KMS-11 (cell line): ENCODE measurements around the gene KCND3.

ENCODE experiments used
- H2AFZ ChIP-seq: fragments of 200-600 bp; sonication (generic); 2 replicates; pipeline ENCODE4 v1.6.1; 2016; ENCODE audit warnings: antibody characterized with exemption, mixed run types, low read depth
- H3K27ac ChIP-seq: fragments of 200-600 bp; sonication (generic); 2 replicates; pipeline ENCODE4 v1.6.1; 2016; ENCODE audit warnings: mild to moderate bottlenecking, mixed run types
- H3K27me3 ChIP-seq: fragments of 200-600 bp; sonication (generic); 2 replicates; pipeline ENCODE4 v1.6.1; 2017; ENCODE audit warnings: mild to moderate bottlenecking, low read depth, mixed run types, moderate library complexity; ENCODE audit not compliant: insufficient read depth
- H3K36me3 ChIP-seq: fragments of 200-600 bp; sonication (generic); 2 replicates; pipeline ENCODE4 v1.6.1; 2017; ENCODE audit warnings: mild to moderate bottlenecking, mixed run types; ENCODE audit not compliant: insufficient read depth
- H3K4me1 ChIP-seq: fragments of 200-600 bp; sonication (generic); 2 replicates; pipeline ENCODE4 v1.6.1; 2016; ENCODE audit warnings: mild to moderate bottlenecking, low read depth, mixed run types; ENCODE audit not compliant: poor library complexity, severe bottlenecking
- H3K4me2 ChIP-seq: fragments of 200-600 bp; sonication (generic); 2 replicates; pipeline ENCODE4 v1.7.0; 2016; ENCODE audit warnings: mild to moderate bottlenecking, mixed run types
- H3K4me3 ChIP-seq: fragments of 200-600 bp; sonication (generic); IDR thresholded peaks from 2 replicates; pipeline ENCODE4 v1.6.1; 2017; ENCODE audit warnings: low read depth, low read length, mixed read lengths; ENCODE audit not compliant: insufficient read depth
- H3K79me2 ChIP-seq: fragments of 200-600 bp; sonication (generic); 2 replicates; pipeline ENCODE4 v1.6.1; 2016; ENCODE audit warnings: low read depth, mixed run types; ENCODE audit not compliant: insufficient read depth
- H3K9ac ChIP-seq: fragments of 200-600 bp; sonication (generic); 2 replicates; pipeline ENCODE4 v1.6.1; 2016; ENCODE audit warnings: mild to moderate bottlenecking, mixed run types
- H4K20me1 ChIP-seq: fragments of 200-600 bp; sonication (generic); 2 replicates; pipeline ENCODE4 v1.6.1; 2016; ENCODE audit warnings: mild to moderate bottlenecking, mixed run types; ENCODE audit not compliant: insufficient read depth
- CTCF ChIP-seq: fragments of 200-600 bp; sonication (generic); conservative IDR thresholded peaks from 2 replicates; pipeline ENCODE4 v1.6.1; 2017; ENCODE audit warnings: low read depth, mild to moderate bottlenecking, antibody characterized with exemption, low read length, moderate library complexity, mixed read lengths

Gene KCND3

DNA sequence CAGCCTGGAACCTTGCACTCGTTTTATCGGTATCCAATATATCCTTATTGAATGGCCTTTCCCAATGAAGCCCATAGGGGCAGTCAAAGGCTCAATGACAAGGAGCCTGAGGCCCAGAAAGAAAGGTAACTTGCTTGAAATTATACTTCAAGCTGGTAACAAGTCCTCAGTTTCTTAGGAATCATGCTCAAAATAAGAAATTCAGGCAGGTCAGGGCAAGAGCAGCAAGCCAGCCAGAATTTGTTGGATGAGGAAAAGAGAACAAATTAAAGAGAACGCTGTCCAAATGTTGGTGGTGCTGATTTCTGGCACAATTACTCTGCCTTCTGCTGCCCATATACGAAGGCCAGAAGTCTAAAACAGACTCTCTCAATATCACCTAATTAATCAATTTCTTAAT, 156.1 kb downstream of the KCND3 start:
- Histone ChIP-seq H2AFZ (no peak overlapping the region), H3K36me3 (no peaks in the 10 kb centered on the region), H3K79me2 (no peaks in the 10 kb centered on the region), H3K27ac (no peak overlapping the region), H3K27me3 (no peaks in the 10 kb centered on the region), H3K9ac (no peak overlapping the region), H3K4me1 (no peaks in the 10 kb centered on the region), H3K4me3 (no peak overlapping the region), H4K20me1 (no peaks in the 10 kb centered on the region), H3K4me2 (no peak overlapping the region)
- TF ChIP-seq CTCF: no peak

GRCh38 chr1:111832521-111833155, 156.8 kb downstream of the KCND3 start:
- Histone ChIP-seq H3K4me3 (no peak overlapping the region), H3K4me2 (no peak overlapping the region), H3K9ac (no peak overlapping the region), H3K79me2 (no peaks in the 10 kb centered on the region), H3K36me3 (no peaks in the 10 kb centered on the region), H3K4me1 (no peaks in the 10 kb centered on the region), H2AFZ (no peak overlapping the region), H3K27ac (no peak overlapping the region), H4K20me1 (no peaks in the 10 kb centered on the region), H3K27me3 (no peaks in the 10 kb centered on the region)
- TF ChIP-seq CTCF: no peak

GRCh38 chr1:111831153-111831552, 158.3 kb downstream of the KCND3 start:
- TF ChIP-seq CTCF: no peak
- Histone ChIP-seq H3K4me2 (no peak overlapping the region), H3K4me3 (no peak overlapping the region), H3K27ac (no peak overlapping the region), H3K36me3 (no peaks in the 10 kb centered on the region), H3K79me2 (no peaks in the 10 kb centered on the region), H3K4me1 (no peaks in the 10 kb centered on the region), H3K9ac (no peak overlapping the region), H4K20me1 (no peaks in the 10 kb centered on the region), H2AFZ (no peak overlapping the region), H3K27me3 (no peaks in the 10 kb centered on the region)

GRCh38 chr1:111827946-111828345, 161.5 kb downstream of the KCND3 start:
- no peaks in the 10 kb centered on the region for H3K79me2 ChIP-seq
- H4K20me1 ChIP-seq: no peaks in the 10 kb centered on the region
- H3K4me2 ChIP-seq: no peak overlapping the region
- H2AFZ ChIP-seq: no peak overlapping the region
- H3K27ac ChIP-seq: no peak overlapping the region
- H3K36me3 ChIP-seq: no peaks in the 10 kb centered on the region
- no peak overlapping the region for H3K4me3 ChIP-seq
- H3K9ac ChIP-seq: no peak overlapping the region
- no peaks in the 10 kb centered on the region for H3K4me1 ChIP-seq
- no peak for TF ChIP-seq CTCF
- no peaks in the 10 kb centered on the region for H3K27me3 ChIP-seq
